Activated T-helper 17 cell treated with anti-CD3 and anti-CD28 coated beads, Interleukin-2, amount 50 U/mL, for 72 hours (primary cell): Measurements from ENCODE around the gene COPS3. TPM values are rescaled to one million over a fixed set of nuclear protein-coding genes. Genes with fewer than 3 reads are reported as not detected.
A peak's percentile ranks its signal among the peaks of the same experiment; 100 is the strongest.

Experiments used
- ATAC-seq: fragments of 150-1000 bp; cut with Tn5 transposase; replicated peaks from 2 replicates; pipeline ENCODE4 v1.10.0; 2021; ENCODE audit warnings: mild to moderate bottlenecking, moderate library complexity
- H3K27ac Mint-ChIP-seq: one replicate; pipeline ENCODE4 v1.8.0; 2022; ENCODE audit warnings: mixed read lengths
- H3K27me3 Mint-ChIP-seq: one replicate; pipeline ENCODE4 v1.8.0; 2022; ENCODE audit warnings: mixed read lengths
- H3K36me3 Mint-ChIP-seq: one replicate; pipeline ENCODE4 v1.8.0; 2022; ENCODE audit warnings: low read depth, mild to moderate bottlenecking, mixed read lengths
- H3K4me1 Mint-ChIP-seq: one replicate; pipeline ENCODE4 v1.8.0; 2022; ENCODE audit warnings: mixed read lengths
- H3K4me3 Mint-ChIP-seq: one replicate; pipeline ENCODE4 v1.8.0; 2022; ENCODE audit warnings: mild to moderate bottlenecking, mixed read lengths
- H3K9me3 Mint-ChIP-seq: one replicate; pipeline ENCODE4 v1.8.0; 2022; ENCODE audit warnings: mixed read lengths
- total RNA-seq, 2 donors: library from RNA; stranded (reverse); gene quantifications; one replicate each; pipeline ENCODE4 v1.2.3, GENCODE V29; 2022

Gene COPS3
- 100 to 1,000 TPM in 1 of 2 donors, 10 to 100 TPM in 1; 63.0 to 116 TPM for total RNA-seq

DNA sequence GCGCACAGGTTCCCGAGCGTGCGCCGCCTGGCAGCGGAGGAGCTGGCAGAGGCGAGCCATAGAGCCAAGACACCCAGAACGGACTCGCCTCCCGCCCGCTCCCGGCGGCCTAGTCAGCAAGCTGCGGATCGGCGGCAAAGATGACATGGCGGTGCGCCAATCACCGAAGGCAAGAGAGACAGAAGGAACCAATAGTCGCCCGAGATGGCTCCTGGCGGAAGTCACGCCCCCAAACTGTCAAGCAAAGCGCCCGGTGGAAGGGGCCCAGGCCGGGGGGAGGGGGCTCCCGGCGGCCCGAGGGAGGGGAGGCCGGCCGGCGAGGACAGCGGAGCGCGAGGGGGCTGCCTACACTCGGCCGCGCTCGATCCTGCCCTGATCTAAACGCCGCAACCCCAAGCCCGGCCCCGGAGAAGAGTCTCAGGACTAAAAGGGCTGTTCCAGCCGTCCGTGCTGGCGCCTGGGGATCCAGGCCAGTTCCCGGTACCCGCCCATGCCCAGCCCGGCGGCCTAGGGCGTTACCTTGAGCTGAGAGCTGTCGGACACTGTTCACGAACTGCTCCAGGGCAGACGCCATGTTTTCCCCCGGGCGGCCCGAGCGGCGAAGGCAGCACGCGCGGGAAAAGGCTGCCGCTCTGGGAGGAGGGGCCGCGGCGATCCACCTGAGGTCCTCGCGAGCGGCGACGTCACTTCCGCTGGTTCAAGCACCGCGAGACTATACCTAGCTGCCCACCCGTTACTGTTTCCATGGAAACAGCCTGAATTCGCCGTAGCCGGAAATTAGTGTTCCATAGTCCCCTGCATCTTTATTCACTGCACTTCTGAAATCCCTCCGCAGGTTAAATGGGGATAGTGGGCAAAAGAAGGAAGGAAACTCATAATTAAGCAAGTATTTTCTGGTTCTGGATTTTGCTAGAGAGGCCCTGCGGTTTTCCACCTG is at the start of gene COPS3:
COPS3 (minus strand) TSS at position 634 of the 937 bp plus-strand sequence; CDS start at position 574, 60 bp downstream.
- Mint-ChIP-seq H3K4me3 (peak within 1 kb of the TSS; percentile 91), H3K36me3 (peaks cover 26% of the 10 kb centered on the region)

DNA sequence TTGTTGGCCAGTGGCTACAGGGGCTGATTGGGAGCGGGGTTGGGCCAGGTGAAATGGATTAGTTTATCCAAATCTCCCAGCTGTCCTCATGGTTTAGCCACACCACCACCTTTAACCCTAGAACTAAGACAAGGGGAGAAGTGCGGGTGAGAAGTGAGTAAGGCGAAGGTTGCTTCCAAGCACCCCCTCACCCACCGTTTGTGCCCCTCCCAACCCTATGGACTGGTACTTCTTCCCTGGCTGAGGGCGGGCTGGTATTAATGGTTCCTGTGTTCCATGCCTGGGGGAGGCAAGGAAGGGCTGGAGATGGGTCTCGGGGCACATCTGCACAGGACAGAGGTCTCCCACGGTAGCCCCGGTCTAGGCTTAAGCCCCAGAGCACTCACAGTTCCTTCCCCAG is 47.2 kb upstream of the COPS3 start:
- Mint-ChIP-seq H3K4me1 (no peaks in the 10 kb centered on the region), H3K27me3 (no peaks in the 10 kb centered on the region), H3K4me3 (no peak overlapping the region), H3K9me3 (no peaks in the 10 kb centered on the region), H3K27ac (no peak overlapping the region), H3K36me3 (no peaks in the 10 kb centered on the region)
- ATAC-seq: no peak

More for the DNA sequence above, at the start of gene COPS3:
- H3K9me3 Mint-ChIP-seq: no peaks in the 10 kb centered on the region
- H3K27me3 Mint-ChIP-seq: no peaks in the 10 kb centered on the region
- peak; percentile 94 for ATAC-seq
- peak within 1 kb of the TSS; percentile 95 for H3K27ac Mint-ChIP-seq
- peaks cover 14% of the 10 kb centered on the region for H3K4me1 Mint-ChIP-seq

DNA sequence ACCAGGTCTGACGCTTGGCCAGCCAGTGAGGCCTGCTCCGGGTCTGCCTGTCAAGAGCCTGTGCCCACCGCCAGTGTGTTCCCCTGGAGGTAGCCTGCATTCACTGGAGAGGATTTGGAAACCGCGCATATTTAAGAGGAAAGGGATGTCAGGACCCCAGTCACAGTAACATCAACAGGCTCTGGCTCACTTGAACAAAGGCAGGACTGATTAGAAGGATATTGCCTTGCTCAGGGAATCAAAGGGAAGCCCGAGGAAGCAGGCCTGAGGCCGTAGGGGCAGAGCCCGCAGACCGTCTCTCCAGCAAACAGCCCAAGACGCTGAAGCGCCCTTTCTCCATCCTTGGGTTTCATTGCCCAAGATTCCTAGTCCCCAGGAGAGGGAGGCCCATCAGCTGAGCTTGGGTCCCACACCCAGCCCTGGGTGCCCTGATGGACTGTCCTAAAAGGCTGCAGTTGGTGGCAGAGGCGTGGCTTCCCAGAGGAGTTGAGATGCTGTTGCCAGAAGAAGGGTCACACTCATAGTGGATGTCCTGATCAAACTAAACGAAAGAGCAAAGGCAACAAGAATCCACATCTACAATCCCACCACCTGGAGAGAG is 45.3 kb upstream of the COPS3 start:
- H3K27me3 Mint-ChIP-seq: no peaks in the 10 kb centered on the region
- no peaks in the 10 kb centered on the region for H3K9me3 Mint-ChIP-seq
- no peak overlapping the region for H3K27ac Mint-ChIP-seq
- no peaks in the 10 kb centered on the region for H3K36me3 Mint-ChIP-seq
- no peak for ATAC-seq
- no peak overlapping the region for H3K4me3 Mint-ChIP-seq
- H3K4me1 Mint-ChIP-seq: no peaks in the 10 kb centered on the region

- no peak overlapping the region for H3K4me3 Mint-ChIP-seq
- no peak overlapping the region for H3K27ac Mint-ChIP-seq
- no peaks in the 10 kb centered on the region for H3K4me1 Mint-ChIP-seq
- H3K9me3 Mint-ChIP-seq: no peaks in the 10 kb centered on the region
- H3K27me3 Mint-ChIP-seq: no peaks in the 10 kb centered on the region
- no peaks in the 10 kb centered on the region for H3K36me3 Mint-ChIP-seq
- no peak for ATAC-seq
These were observed 44.8 kb upstream of the COPS3 start for GRCh38 chr17:17325816-17326215.

GRCh38 chr17:17325228-17325627 is 44.2 kb upstream of the COPS3 start:
- no peak for ATAC-seq
- Mint-ChIP-seq H3K27ac (no peak overlapping the region), H3K27me3 (no peaks in the 10 kb centered on the region), H3K9me3 (no peaks in the 10 kb centered on the region), H3K36me3 (no peaks in the 10 kb centered on the region), H3K4me3 (no peak overlapping the region), H3K4me1 (no peaks in the 10 kb centered on the region)

DNA sequence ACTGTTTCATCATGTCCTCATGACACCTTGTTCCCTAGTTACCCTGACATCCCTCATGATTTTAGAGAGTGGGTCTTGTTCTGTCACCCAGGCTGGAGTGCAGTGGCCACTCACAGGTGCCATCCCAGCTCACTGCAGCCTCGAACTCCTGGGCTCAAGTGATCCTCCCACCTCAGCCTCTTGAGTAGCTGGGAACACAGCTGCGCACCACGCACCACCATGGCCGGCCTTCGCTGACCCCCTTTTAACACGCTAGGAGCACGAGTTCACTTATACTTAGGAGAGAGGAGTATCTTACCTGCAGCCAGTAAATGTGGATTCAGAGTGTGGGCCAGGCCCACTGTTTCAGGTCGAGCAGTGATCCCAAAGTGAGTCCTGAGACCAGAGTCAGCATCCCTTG is 43.6 kb upstream of the COPS3 start:
- Mint-ChIP-seq H3K27me3 (no peaks in the 10 kb centered on the region), H3K36me3 (no peaks in the 10 kb centered on the region), H3K9me3 (no peaks in the 10 kb centered on the region), H3K4me1 (no peaks in the 10 kb centered on the region), H3K4me3 (no peak overlapping the region), H3K27ac (no peak overlapping the region)
- no peak for ATAC-seq

GRCh38 chr17:17322516-17323510 is 41.8 kb upstream of the COPS3 start:
- no peaks in the 10 kb centered on the region for H3K27me3 Mint-ChIP-seq
- ATAC-seq: no peak
- H3K36me3 Mint-ChIP-seq: no peaks in the 10 kb centered on the region
- no peak overlapping the region for H3K27ac Mint-ChIP-seq
- H3K4me1 Mint-ChIP-seq: no peaks in the 10 kb centered on the region
- no peak overlapping the region for H3K4me3 Mint-ChIP-seq
- no peaks in the 10 kb centered on the region for H3K9me3 Mint-ChIP-seq

GRCh38 chr17:17321356-17322025 is 40.4 kb upstream of the COPS3 start:
- Mint-ChIP-seq H3K27me3 (no peaks in the 10 kb centered on the region), H3K36me3 (no peaks in the 10 kb centered on the region), H3K4me3 (no peak overlapping the region), H3K27ac (no peak overlapping the region), H3K4me1 (no peaks in the 10 kb centered on the region), H3K9me3 (no peaks in the 10 kb centered on the region)
- no peak for ATAC-seq

- Mint-ChIP-seq H3K27me3 (no peaks in the 10 kb centered on the region), H3K36me3 (no peaks in the 10 kb centered on the region)
These were observed 39.8 kb upstream of the COPS3 start for GRCh38 chr17:17320911-17321220.

GRCh38 chr17:17320188-17320910 is 39.3 kb upstream of the COPS3 start:
- Mint-ChIP-seq H3K27ac (no peak overlapping the region), H3K36me3 (no peaks in the 10 kb centered on the region), H3K4me3 (no peak overlapping the region), H3K4me1 (no peaks in the 10 kb centered on the region), H3K9me3 (no peaks in the 10 kb centered on the region), H3K27me3 (no peaks in the 10 kb centered on the region)
- ATAC-seq: no peak

More at GRCh38 chr17:17320911-17321220, 39.8 kb upstream of the COPS3 start:
- Mint-ChIP-seq H3K4me3 (no peak overlapping the region), H3K27ac (no peak overlapping the region), H3K9me3 (no peaks in the 10 kb centered on the region), H3K4me1 (no peaks in the 10 kb centered on the region)
- no peak for ATAC-seq

- Mint-ChIP-seq H3K36me3 (no peaks in the 10 kb centered on the region), H3K27ac (no peak overlapping the region), H3K9me3 (no peaks in the 10 kb centered on the region), H3K27me3 (no peaks in the 10 kb centered on the region), H3K4me1 (no peaks in the 10 kb centered on the region), H3K4me3 (no peak overlapping the region)
- ATAC-seq: no peak
These were observed 34.2 kb upstream of the COPS3 start for GRCh38 chr17:17315142-17315821.

DNA sequence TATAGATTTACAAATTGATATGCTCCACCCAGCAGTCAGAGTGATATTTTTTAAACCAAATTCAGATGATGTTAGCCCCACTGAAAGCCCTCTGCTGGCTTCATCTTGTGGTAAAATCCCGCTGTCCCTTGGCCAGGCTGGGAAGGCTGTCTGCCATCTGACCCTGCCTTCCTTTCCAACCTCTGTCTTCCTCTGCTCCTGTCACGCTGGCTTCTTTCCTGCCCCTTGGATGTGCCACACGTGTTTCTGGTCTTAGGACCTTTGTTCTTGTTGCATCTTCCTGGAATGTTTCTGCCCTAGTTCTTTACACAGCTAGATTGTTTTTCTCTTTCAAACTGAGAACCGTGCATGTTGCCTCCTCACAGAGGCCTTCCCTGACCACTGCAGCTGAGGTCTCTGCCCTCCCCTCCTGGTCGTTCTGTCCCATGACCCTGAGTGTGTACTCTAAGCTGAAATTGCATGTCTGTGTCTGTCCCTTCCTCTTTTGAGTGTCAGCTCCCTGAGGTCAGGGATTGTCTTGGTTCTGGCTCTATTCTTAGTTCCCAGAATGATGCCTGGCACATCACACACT is 33.5 kb upstream of the COPS3 start:
- ATAC-seq: no peak
- no peaks in the 10 kb centered on the region for H3K9me3 Mint-ChIP-seq
- H3K27ac Mint-ChIP-seq: no peak overlapping the region
- no peaks in the 10 kb centered on the region for H3K36me3 Mint-ChIP-seq
- H3K27me3 Mint-ChIP-seq: no peaks in the 10 kb centered on the region
- H3K4me1 Mint-ChIP-seq: no peaks in the 10 kb centered on the region
- no peak overlapping the region for H3K4me3 Mint-ChIP-seq
